A549 treated with DMSO at 1 μM for 4 hours (cell line): Measurements from ENCODE around the gene GRIK4. TPM values are rescaled to one million over a fixed set of nuclear protein-coding genes. Genes with fewer than 3 reads are reported as not detected.

Experiments used
- total RNA-seq: library from RNA; stranded (reverse); fragments of 200-300 nt; extraction: Qiagen RNA extraction; gene quantifications from 5 replicates; pipeline ENCODE4 v1.2.3, GENCODE V29; 2022; ENCODE audit warnings: low read depth

GRIK4 gene, protein sequence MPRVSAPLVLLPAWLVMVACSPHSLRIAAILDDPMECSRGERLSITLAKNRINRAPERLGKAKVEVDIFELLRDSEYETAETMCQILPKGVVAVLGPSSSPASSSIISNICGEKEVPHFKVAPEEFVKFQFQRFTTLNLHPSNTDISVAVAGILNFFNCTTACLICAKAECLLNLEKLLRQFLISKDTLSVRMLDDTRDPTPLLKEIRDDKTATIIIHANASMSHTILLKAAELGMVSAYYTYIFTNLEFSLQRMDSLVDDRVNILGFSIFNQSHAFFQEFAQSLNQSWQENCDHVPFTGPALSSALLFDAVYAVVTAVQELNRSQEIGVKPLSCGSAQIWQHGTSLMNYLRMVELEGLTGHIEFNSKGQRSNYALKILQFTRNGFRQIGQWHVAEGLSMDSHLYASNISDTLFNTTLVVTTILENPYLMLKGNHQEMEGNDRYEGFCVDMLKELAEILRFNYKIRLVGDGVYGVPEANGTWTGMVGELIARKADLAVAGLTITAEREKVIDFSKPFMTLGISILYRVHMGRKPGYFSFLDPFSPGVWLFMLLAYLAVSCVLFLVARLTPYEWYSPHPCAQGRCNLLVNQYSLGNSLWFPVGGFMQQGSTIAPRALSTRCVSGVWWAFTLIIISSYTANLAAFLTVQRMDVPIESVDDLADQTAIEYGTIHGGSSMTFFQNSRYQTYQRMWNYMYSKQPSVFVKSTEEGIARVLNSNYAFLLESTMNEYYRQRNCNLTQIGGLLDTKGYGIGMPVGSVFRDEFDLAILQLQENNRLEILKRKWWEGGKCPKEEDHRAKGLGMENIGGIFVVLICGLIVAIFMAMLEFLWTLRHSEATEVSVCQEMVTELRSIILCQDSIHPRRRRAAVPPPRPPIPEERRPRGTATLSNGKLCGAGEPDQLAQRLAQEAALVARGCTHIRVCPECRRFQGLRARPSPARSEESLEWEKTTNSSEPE
- 0.02 TPM in 2 of 5 replicates, not detected in the others for total RNA-seq

DNA sequence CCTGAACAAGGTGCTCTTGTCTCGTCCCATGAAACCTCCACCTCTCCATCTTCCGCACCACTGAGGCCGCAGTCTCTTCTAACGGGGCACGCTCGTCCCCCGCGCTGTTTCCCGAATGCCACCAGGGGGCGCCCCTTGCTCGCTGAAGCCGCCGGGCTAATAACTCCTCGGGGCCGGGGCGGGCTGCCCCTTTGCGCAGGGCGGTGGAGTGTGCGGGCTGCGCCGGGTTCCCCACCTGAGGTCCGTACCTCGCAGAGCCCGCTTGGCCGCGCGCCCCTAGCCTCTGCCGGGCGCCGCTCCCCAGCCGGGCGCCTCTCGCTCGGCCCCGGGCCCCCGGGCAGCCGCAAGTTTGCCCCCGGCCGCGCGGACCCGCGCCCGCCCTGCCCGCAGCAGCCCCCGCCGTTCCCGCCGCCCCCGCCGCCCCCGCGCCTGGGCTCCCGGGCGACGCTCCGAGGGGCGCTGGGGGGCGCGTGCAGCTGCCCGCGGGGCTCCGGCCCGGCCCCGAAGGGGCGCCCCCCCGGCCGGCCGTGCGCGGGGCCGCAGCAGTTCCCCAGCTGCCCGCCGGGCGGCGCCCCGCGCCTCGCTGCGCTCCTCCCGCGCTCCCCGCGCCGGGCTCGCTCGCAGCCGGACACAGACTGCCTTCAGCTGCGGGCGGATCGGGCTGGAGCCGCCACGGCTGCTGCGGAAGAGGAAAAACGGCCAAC is at the start of gene GRIK4:
Gene GRIK4 (plus strand): TSS at position 633 of the 704 bp plus-strand sequence. CDS start 148,571 bp downstream, outside the sequence.

GRCh38 chr11:121023848-121024751 is 512.6 kb downstream of the GRIK4 start, which contains the start of gene TBCEL:
TBCEL (plus strand) TSS chr11:121024102; CDS start chr11:121045691, 21,589 bp downstream.

Other genes with a start within 250 kb of the GRIK4 start
- 5.7 to 7.9 TPM (median 7.6 TPM) in 5 replicates for gene TLCD5, start 186.4 kb upstream of the GRIK4 start, total RNA-seq
- gene ARHGEF12, start 175.3 kb upstream of the GRIK4 start, total RNA-seq, result 14.1 to 20.6 TPM (median 19.3 TPM) in 5 replicates